Ovary (tissue), 9 donors: ENCODE data around the gene PDS5A. TPM values are rescaled to one million over a fixed set of nuclear protein-coding genes. Genes with fewer than 3 reads are reported as not detected.

Experiments
- DNase-seq, 5 donors: peaks; one replicate each; pipeline ENCODE4 v3.0.0-alpha.2; 2019 to 2020
- H3K27ac ChIP-seq, 2 donors: fragments of 200-600 bp; one replicate each; pipeline versions ENCODE4 v1.5.1 to v1.8.0; 2019 to 2022
- H3K27me3 ChIP-seq: fragments of 200-600 bp; one replicate; pipeline ENCODE4 v1.8.0; 2022
- H3K36me3 ChIP-seq: fragments of 200-600 bp; sonication (generic); one replicate; pipeline ENCODE4 v1.5.1; 2019
- H3K4me1 ChIP-seq: one replicate; pipeline ENCODE4 v1.8.1; 2013; ENCODE audit warnings: mild to moderate bottlenecking, moderate library complexity; ENCODE audit not compliant: insufficient read depth
- H3K4me3 ChIP-seq: fragments of 200-600 bp; sonication (generic); one replicate; pipeline ENCODE4 v1.5.1; 2017
- H3K9me3 ChIP-seq, 2 donors: fragments of 200-600 bp in 1 of 2; sonication (generic) in 1 of 2; one replicate each; pipeline versions ENCODE4 v1.5.1 to v1.8.1; 2013 to 2019; ENCODE audit warnings: mild to moderate bottlenecking in 1 of 2, moderate library complexity in 1 of 2
- EP300 ChIP-seq: sonication (generic); formaldehyde crosslinking; IDR thresholded peaks from one replicate; pipeline ENCODE4 v1.6.1; 2017; ENCODE audit warnings: antibody characterized with exemption
- POLR2A ChIP-seq: fragments of 450-650 bp; IDR thresholded peaks from one replicate; pipeline ENCODE4 v1.6.1; 2017; ENCODE audit warnings: antibody characterized with exemption, mild to moderate bottlenecking, moderate library complexity
- WGBS, 3 donors: extraction: QIAGEN DNeasy Blood & Tissue Kit in 1 of 3; methylation state at CpG; one replicate each; pipeline versions ENCODE4 v1.1.5 to v1.1.7; 2013 to 2017; 5-methylcytosine and 5-hydroxymethylcytosine counted together
- intact Hi-C, 4 donors: fragments of 100-400 bp; cut with DNase I; formaldehyde crosslinking; loops; one replicate each; pipeline versions ENCODE4 v1.11.0 to v1.15.1; 2022 to 2023
- polyA plus RNA-seq, 2 donors: library from polyadenylated mRNA; stranded (reverse); fragments of 200-250 nt in 1 of 2; fragments of 350-450 nt in 1 of 2; fragmentation: Illumina TruSeq in 1 of 2; extraction: RNeasy Lipid Tissue Mini Kit (QIAGEN cat#74804) in 1 of 2; gene quantifications; one replicate each; pipeline ENCODE4 v1.2.3, GENCODE V29; 2013 to 2014
- total RNA-seq, 7 donors: library from RNA; depleted of rRNA in 2 of 7; stranded (reverse); fragments of >200 nt in 2 of 7; fragmentation: NEBNext Ultra II Directional in 3 of 7; extraction: Animal tissue kit (Norgen Biotek cat#: 25700) in 3 of 7; gene quantifications; one replicate each; pipeline versions ENCODE4 v1.1.0 to v1.2.4, GENCODE V29; 2016 to 2023
- TF ChIP-seq, protein P1 (sequence below), 3 donors: fragments of 450-650 bp in 2 of 3; fragments of 200-600 bp in 1 of 3; IDR thresholded peaks; one replicate each; pipeline versions ENCODE4 v1.5.1 to v1.8.0; 2016 to 2022; ENCODE audit warnings: antibody characterized with exemption in 3 of 3, mild to moderate bottlenecking in 1 of 3
- donor health status: DM: no; HTN: no; CAD: no; lungs with moderate emphysema.
- donor health status: DM: no; HTN: no; CAD: no.
- donor health status: Bipolar disorder and iron deficiency.
- donor health status: DM: yes; HTN: yes; CAD: no.
- donor health status: DM: no; HTN: no; CAD: no.
- donor health status: DM: yes; HTN: yes; CAD: no.

Gene PDS5A
- total and polyA plus RNA-seq, 9 donors: 20.9 to 68.8 (median 60.4) TPM

DNA sequence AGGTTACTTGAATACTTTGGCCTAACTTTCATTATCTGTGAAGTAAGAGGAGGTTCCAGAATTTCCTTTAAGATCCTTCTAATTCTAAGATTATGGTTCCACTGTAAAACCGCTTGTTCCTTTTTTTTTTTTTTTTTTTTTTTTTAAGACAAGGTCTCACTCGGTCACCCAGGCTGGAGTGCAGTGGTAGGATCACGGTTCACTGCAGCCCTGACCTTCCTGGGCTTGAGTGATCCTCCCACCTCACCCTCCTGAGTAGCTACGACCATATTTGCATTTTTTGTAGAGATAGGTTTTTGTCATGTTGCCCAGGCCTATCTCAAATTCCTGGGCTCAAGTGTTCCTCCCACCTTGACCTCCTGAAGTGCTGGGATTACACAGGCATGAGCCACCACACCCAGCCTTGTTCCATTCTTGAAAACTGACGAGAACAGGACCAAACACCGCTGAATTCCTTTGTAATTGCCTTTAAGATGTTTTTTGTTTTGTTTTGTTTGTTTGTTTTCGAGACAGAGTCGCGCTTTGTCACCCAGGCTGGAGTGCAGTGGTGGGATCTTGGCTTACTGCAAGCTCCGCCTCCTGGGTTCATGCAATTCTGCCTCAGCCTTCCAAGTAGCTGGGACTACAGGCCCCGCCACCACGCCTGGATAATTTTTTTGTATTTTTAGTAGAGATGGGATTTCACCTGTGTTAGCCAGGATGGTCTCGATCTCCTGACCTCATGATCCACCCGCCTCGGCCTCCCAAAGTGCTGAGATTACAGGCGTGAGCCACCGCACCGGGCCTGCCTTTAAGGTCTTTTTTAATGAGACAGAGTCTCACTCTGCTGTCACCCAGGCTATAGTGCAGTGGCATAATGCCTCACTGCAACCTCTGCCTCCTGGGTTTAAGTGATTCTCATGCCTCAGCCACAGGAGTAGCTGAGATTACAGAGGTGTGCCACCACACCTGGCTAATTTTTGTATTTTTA lies 6.8 kb downstream of the PDS5A start:
- Histone ChIP-seq H3K9me3 (no peaks in the 10 kb centered on the region), H3K4me3 (no peak overlapping the region), H3K27ac (peak overlapping the region in 1 of 2 donors; percentile 17), H3K36me3 (no peaks in the 10 kb centered on the region), H3K27me3 (no peaks in the 10 kb centered on the region), H3K4me1 (peaks cover 8% of the 10 kb centered on the region)
- no peak for TF ChIP-seq EP300
- TF ChIP-seq, protein P1, sequence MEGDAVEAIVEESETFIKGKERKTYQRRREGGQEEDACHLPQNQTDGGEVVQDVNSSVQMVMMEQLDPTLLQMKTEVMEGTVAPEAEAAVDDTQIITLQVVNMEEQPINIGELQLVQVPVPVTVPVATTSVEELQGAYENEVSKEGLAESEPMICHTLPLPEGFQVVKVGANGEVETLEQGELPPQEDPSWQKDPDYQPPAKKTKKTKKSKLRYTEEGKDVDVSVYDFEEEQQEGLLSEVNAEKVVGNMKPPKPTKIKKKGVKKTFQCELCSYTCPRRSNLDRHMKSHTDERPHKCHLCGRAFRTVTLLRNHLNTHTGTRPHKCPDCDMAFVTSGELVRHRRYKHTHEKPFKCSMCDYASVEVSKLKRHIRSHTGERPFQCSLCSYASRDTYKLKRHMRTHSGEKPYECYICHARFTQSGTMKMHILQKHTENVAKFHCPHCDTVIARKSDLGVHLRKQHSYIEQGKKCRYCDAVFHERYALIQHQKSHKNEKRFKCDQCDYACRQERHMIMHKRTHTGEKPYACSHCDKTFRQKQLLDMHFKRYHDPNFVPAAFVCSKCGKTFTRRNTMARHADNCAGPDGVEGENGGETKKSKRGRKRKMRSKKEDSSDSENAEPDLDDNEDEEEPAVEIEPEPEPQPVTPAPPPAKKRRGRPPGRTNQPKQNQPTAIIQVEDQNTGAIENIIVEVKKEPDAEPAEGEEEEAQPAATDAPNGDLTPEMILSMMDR (IDR thresholded peaks at IDR 0.05): no peak
- TF ChIP-seq POLR2A: no peak
- WGBS, 3 donors: 51 to 60% (median 51%) methylated on average over 18 of the region's 18 CpGs
- peak in 2 of 5 donors; percentile 52 to 54 for DNase-seq
- intact Hi-C loops: loop anchor here in 1 of 4 donors (10.0 kb wide), 1 partner anchor 266 kb away; no protein-coding TSS in a partner anchor

DNA sequence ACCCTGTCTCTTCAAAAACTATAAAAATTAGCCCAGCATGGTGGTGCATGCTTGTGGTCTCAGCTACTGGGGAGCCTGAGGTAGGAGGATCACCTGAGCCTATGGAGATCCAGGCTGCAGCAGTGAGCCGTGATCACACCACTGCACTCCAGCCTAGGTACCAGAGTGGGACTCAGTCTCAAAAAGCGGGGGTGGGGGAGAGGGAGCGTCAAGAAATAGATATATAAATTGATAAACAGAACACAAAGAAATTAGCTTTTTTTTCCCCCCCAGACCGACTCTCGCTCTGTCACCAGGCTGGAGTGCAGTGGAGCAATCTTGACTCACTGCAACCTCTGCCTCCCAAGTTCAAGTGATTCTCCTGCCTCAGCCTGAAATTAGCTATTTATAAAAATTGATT lies 14.1 kb downstream of the PDS5A start:
- WGBS, 3 donors: 89 to 90% (median 90%) methylated on average over 5 of the region's 5 CpGs
- Histone ChIP-seq H3K27me3 (no peaks in the 10 kb centered on the region), H3K27ac (no peak overlapping the region), H3K4me1 (no peaks in the 10 kb centered on the region), H3K36me3 (no peaks in the 10 kb centered on the region), H3K4me3 (no peak overlapping the region), H3K9me3 (no peaks in the 10 kb centered on the region)
- no peak for DNase-seq
- TF ChIP-seq POLR2A (no peak), EP300 (no peak)
- TF ChIP-seq, protein P1 (IDR thresholded peaks at IDR 0.05): no peak
- intact Hi-C loops: no loop called here

DNA sequence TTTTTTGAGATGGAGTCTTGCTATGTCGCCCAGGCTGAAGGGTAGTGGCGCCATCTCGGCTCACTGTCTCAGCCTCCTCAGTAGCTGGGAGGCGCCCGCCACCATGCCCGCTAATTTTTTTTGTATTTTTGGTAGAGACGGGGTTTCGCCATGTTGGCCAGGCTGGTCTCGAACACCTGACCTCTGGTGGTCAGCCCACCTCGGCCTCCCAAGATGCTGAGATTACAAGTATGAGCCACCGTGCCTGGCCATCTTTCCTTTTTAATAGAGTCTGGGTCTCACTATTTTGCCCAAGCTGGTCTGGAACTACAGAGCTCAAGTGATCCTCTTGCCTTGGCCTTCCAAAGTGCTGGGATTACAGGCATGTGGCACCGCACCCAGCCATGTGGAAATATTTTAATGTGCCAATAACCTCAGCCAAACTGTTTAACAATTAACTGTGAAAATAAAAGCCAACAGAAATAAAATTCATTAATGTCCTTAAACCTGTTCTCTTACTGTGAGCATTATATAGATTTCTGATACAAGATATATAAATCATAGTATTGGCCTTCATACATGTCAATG lies 16.3 kb downstream of the PDS5A start:
- WGBS, 3 donors: 92 to 97% (median 95%) methylated on average over 12 of the region's 12 CpGs
- Histone ChIP-seq H3K9me3 (no peaks in the 10 kb centered on the region), H3K27me3 (no peaks in the 10 kb centered on the region), H3K27ac (no peak overlapping the region), H3K36me3 (no peaks in the 10 kb centered on the region), H3K4me3 (no peak overlapping the region), H3K4me1 (peaks cover 1% of the 10 kb centered on the region)
- TF ChIP-seq POLR2A (no peak), EP300 (no peak)
- TF ChIP-seq, protein P1 (IDR thresholded peaks at IDR 0.05): no peak
- intact Hi-C loops: no loop called here
- DNase-seq: no peak

DNA sequence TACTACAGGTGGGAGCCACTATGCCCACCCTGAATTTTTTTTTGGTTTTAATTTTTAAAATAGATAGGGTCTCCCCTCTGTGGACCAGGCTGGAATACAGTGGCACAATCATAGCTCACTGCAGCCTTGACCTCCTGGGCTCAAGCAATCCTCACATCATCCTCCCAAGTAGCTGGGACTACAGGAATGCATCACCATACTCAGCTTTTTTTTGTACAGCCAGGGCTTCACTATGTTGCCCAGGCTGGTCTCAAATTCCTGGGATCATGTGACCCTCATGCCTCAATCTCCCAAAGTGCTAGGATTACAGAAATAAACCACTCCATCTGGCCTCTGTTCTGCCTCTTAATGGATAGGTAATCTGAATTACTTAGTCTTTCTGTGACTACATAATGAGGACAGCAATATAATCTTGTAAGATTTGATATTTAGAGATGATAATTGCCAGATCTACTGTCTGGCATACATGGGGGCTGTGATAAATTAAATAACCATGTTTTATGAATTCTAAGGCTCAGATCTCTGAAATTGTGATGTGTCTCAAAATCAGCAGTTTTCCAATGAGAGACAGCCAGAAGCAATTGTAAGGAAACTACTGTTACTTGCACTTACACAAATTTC lies 26.7 kb downstream of the PDS5A start:
- Histone ChIP-seq H3K4me3 (no peak overlapping the region), H3K27ac (no peak overlapping the region), H3K4me1 (peaks cover 3% of the 10 kb centered on the region), H3K27me3 (no peaks in the 10 kb centered on the region), H3K36me3 (no peaks in the 10 kb centered on the region), H3K9me3 (no peaks in the 10 kb centered on the region)
- DNase-seq: no peak
- TF ChIP-seq, protein P1 (IDR thresholded peaks at IDR 0.05): no peak
- TF ChIP-seq POLR2A (no peak), EP300 (no peak)
- intact Hi-C loops: no loop called here
